Measurements from ENCODE around the gene LRRN4.

Gene LRRN4

DNA sequence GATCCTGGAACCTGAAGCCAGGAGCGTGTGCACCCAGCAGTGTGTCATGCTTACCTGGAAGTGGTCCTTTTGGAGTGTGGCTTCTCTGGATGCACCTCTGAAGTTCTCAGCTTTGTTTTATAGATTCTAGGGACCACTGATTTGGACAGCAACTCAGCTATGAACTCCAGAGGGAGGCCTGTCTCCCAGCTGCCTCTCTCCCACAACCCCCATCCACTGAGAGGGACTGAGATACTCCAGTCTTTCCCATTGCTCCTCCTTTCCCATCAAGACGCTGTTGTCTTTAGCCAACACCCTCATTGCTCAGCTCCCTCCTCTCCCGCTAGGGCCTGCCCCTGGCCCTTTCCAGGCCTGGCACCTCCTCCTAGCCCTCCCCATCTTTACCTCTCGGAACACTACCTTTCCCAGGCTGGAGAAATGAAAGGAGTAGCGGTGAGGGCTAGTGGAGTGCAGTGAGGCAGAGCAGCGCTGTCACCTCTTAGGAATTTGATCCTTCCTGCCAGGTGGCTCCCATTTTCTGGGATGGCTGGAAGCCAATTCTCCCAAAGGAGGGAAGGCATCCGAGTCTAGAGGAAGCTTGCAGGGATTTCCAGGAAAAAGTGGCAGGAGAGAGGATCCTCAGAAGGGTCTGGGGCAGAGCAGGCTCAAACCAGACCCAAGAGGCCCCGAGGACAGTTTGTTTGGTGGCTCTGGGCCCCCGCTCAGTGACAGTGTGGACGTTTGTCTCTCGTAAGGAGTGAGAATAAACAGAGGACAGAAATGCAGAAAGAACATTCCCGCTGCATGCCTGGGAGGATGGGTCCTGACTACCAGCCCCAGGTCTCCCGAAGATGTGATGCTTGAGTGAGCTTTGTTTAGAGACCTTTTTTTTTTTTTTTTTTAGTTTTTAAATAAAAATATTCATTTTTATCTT, at the start of gene LRRN4:
LRRN4 (minus strand) TSS at position 285 of the 913 bp plus-strand sequence. CDS start 1,261 bp downstream, outside the sequence.
- DNase-seq, result peak; percentile 21 to 47

DNA sequence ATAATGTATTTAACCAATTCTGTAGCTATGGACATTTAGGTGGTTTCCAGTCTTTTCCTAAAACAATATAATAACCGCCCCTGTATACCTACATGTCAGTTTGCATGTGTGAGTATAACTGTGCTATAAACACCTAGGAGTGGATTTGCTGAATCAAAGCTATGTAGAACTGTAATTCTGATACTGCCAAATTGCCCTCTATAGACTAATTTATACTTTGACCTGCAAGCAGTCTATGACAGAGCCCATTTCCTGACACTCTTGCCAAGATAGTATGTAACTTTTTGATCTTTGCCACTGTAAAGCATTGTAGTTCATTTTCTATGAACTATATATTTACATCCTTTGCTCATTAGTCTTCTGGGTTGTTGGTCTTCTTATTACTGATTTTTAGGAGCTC, 49.4 kb upstream of the LRRN4 start:
- DNase-seq, result no peak

GRCh38 chr20:6101346-6101745, 47.5 kb upstream of the LRRN4 start:
- DNase-seq, result no peak

GRCh38 chr20:6100246-6100645, 46.4 kb upstream of the LRRN4 start:
- DNase-seq, result no peak

GRCh38 chr20:6099819-6100218, 46.0 kb upstream of the LRRN4 start:
- no peak for DNase-seq

GRCh38 chr20:6095409-6095808, 41.5 kb upstream of the LRRN4 start:
- DNase-seq, result no peak

GRCh38 chr20:6094565-6094964, 40.7 kb upstream of the LRRN4 start:
- no peak for DNase-seq

DNA sequence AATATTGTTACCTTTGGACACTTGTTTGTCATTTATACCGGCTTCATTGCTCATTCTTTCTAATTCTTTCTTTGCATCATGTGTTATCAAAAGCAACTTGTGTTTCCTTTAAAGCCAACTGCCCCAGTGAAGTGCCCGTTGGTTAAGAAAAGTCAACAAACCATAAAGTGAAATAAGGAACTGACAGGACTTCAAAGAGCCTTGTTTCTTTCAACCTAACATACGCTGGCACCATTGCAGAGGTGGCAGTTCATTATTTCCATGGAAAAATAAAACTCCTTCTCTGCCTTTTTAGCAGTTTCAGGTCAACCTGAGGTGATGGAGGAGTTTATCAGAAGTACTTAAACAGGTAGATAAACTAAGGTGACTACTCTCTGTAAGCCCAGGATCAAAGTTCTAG, 40.2 kb upstream of the LRRN4 start:
- no peak for DNase-seq

DNA sequence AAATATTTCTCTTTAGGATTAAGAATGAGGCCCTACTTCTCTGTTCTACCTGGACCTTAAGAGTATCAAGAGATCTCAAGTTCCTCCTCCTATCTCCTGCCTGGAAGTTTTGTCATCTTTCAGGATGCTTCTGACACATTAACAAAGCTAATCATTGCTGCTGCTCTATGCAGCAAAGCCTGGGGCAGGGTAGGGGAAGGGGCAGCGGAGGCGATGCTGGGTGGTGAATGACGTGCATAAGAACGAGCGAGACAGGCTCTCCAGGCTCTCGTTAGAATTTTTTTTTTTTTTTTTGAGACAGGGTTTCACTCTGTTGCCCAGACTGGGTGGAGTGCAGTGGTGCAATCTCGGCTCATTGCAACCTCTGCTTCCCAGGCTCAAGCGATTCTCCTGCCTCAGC, 37.8 kb upstream of the LRRN4 start:
- DNase-seq, result no peak

- no peak for DNase-seq
Observed at GRCh38 chr20:6086868-6087267, 33.0 kb upstream of the LRRN4 start.

DNA sequence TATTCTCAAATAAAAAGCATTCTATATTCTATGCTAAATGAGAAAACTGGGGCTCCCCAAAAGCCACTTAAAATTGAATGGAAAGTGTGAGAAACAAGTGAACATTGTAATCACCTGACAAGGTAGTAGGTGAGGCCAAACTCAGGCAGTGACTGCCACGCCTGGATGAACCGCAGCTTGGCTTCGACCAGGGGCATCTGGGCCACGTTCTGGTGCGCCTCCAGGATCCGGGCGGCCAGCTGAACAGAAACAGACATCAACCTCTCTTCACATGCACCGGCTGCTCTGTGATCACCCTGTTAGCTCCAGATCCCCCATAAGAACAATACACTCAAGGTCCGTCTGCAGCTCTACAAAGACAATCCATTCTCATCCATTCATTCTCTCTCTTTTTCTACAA, 30.1 kb upstream of the LRRN4 start:
- no peak for DNase-seq

- no peak for DNase-seq
Observed at GRCh38 chr20:6081236-6081635, 27.4 kb upstream of the LRRN4 start.

DNA sequence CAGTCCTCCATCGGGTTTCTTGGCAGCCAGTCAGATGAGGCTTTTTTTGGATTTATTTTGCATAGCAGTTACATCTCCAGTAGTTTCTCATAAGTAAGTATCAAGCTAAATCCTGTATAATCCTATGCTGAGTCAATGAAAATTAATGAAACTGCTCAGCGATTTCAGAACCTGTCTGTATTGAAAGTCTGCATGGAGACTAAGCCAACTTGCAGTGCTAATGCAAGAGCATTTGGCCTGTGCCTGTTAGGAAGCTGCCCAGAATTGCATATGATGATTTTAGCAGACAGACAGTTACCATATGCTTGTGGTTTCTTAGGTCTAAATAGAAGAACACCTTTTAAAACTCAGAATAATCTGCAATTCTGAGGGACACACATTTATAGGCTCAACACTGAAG, 25.2 kb upstream of the LRRN4 start:
- DNase-seq, result no peak

DNA sequence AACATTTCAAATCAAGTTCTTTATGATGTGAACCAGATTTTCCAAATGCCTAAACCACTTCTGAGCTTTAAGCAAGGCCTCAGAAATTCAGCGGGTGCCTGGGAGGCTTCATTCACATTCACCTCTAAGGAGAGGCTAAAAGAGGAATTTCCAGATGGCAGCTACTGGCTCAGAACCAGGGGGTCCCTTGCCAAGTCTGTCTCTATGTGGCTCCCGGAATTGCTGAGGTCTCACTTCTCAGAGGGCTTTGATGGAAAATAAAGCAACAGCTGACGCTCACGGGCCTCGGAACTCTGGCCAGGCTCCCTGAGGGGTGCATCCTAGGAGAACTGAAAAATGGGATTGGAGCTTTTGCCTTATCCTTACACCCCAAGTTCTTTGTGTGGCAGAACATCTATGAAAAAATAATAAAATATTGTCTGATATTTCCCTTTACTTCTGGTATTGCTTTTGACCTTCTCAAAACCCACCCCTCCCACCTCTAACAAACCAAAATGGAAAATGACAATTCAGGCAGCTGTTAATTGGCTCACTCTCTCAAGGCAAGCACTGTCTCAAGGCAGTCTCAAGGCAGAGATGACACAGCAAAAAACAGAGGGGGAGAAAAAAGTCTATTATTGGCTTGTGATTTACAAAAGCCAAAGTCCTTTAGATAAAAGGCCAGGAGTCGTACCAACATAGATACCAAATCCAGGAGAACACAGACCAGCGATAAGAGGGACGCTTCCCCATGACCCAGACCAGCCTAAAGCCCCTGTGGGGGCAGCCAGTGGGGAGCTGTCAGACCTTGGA, 21.8 kb upstream of the LRRN4 start:
- no peak for DNase-seq

- no peak for DNase-seq
Observed at GRCh38 chr20:6074784-6075183, 20.9 kb upstream of the LRRN4 start.

DNA sequence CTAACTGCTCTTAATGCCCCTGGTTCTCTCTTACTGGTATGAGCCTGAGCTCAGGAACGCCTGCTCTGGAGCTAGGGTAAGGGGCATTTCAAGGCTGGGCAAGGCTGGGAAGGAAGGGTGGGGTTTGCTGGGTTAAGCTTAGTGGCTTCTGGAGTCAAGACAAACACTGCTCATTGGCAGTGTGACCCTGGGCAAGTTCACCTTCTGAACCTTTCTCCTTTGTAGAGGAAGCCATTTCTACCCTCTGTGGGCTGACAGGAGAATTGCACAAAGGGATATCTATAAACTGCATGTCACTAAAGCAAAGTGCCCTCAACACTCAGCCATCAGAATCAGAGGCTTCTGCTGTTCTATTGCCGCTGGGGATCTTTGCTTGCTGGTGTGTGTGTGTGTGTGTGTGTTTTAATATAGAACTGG, 20.3 kb upstream of the LRRN4 start:
- DNase-seq, result no peak

GRCh38 chr20:6070829-6071695, 17.2 kb upstream of the LRRN4 start:
- no peak for DNase-seq

GRCh38 chr20:6069669-6070068, 15.8 kb upstream of the LRRN4 start:
- no peak for DNase-seq

DNA sequence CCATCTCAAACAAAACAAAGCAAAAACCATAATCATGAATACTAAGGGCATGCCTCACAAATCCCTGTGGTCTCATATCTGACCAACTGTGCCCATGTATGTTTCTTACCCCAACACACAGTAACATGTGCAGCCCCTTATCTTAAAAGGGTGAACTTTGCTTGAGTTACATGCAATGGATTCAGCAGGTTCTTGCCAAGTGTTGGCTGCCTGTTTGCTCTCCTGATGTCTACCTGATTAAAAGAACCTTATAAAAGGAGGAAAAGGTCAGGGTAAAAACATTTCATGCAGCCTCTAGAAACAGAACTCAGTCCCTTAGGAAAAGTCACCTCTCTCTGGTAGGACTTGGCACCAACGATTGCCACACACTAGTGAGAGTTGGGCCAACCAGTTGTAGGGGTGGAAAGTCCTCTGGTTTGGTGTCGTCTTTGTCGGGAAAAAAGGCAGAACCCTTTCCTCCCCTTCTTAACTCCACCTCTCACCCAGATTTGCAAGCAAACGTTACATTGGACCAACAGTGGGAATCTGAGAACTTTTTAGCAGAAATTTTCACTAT, 14.0 kb upstream of the LRRN4 start:
- DNase-seq, result no peak

DNA sequence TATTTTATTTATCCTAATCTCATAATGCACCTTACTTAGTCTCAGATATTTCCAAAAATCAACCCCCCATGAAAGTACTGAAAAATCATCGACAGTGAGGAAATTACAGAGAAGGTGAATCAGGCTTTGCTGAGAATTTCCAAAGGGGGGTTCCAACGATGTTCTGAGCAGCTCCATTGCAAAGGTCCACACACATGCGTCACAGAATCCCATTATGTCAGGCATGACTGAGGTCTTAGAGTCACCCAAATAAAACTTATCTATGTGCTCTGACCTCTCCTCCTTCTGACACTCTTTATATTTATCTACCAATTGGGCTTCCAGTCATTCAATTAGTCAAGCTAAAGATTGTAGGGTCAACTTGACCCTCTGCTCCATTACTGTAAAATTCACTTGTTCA, 12.7 kb upstream of the LRRN4 start:
- no peak for DNase-seq

DNA sequence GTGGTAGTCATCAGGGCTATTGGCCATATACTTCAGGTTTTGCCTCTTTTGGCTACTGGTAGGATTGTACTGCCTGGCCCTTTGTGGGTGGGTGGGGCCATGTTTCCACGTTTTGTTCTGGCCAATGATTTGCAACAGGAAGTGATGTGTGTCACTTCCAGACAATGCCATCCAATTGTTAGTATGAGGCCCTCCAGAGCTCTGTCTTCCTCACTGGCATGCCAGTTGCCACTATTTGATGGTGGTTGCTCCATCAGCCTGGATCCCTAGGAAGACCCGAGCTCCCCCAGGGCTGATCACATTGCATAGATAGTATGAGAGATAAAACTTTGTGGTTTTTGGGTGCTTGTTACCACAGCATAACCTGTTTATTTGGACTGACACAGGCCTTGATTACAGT, 7.7 kb upstream of the LRRN4 start:
- no peak for DNase-seq

GRCh38 chr20:6060213-6060612, 6.4 kb upstream of the LRRN4 start:
- no peak for DNase-seq

Measured in NCI-H2081 (cell line).